NK-92 (cell line): ENCODE results near the gene CELSR1.

ENCODE experiments used
- DNase-seq: peaks from one replicate; lab custom pipeline; 2025; ENCODE audit not compliant: unreplicated experiment; lab: John Stamatoyannopoulos, UW

The CELSR1 gene

GRCh38 chr22:46366801-46367706 lies 170.4 kb downstream of the CELSR1 start:
- DNase-seq: no peak

GRCh38 chr22:46366327-46366731 lies 171.1 kb downstream of the CELSR1 start:
- DNase-seq: no peak

- no peak for DNase-seq
These were observed 172.2 kb downstream of the CELSR1 start for GRCh38 chr22:46365166-46365624.

- no peak for DNase-seq
These were observed 172.9 kb downstream of the CELSR1 start for GRCh38 chr22:46364341-46365165.

GRCh38 chr22:46363611-46364321 lies 173.7 kb downstream of the CELSR1 start:
- no peak for DNase-seq

GRCh38 chr22:46362934-46363515 lies 174.4 kb downstream of the CELSR1 start:
- DNase-seq: no peak

GRCh38 chr22:46362203-46362933 lies 175.1 kb downstream of the CELSR1 start:
- no peak for DNase-seq

GRCh38 chr22:46361826-46362202 lies 175.6 kb downstream of the CELSR1 start:
- DNase-seq: no peak

- no peak for DNase-seq
These were observed 176.5 kb downstream of the CELSR1 start for GRCh38 chr22:46360891-46361290.

GRCh38 chr22:46360097-46360496 lies 177.3 kb downstream of the CELSR1 start:
- DNase-seq: no peak

GRCh38 chr22:46359362-46359761 lies 178.1 kb downstream of the CELSR1 start:
- no peak for DNase-seq

GRCh38 chr22:46358766-46359165 lies 178.7 kb downstream of the CELSR1 start:
- no peak for DNase-seq

- DNase-seq: no peak
These were observed 179.5 kb downstream of the CELSR1 start for GRCh38 chr22:46357711-46358520.

GRCh38 chr22:46356496-46357480 lies 180.6 kb downstream of the CELSR1 start:
- no peak for DNase-seq

- no peak for DNase-seq
These were observed 181.4 kb downstream of the CELSR1 start for GRCh38 chr22:46355996-46356471.

GRCh38 chr22:46355369-46355995 lies 181.9 kb downstream of the CELSR1 start:
- DNase-seq: no peak

- no peak for DNase-seq
These were observed 182.5 kb downstream of the CELSR1 start for GRCh38 chr22:46354993-46355305.
